ENCODE data around the gene BOD1L2.

DNA sequence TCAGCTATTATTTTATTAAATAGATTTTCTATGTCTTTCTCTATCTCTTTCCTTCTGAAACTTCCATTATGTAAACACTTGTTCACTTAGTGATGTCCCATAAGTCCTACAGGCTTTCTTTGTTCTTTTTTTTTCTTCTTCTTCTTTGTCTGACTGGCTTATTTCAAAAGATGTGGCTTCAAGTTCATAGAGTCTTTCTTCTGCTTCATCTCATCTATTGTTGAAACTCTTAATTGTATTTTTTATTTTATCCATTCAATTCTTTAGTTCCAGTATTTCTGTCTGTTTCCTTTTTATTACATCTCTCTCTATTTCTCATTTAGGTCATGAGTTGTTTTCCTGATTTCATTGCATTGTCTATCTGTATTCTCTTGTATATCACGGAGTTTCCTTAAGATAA is 38.5 kb downstream of the BOD1L2 start:
- TF ChIP-seq, protein P1, sequence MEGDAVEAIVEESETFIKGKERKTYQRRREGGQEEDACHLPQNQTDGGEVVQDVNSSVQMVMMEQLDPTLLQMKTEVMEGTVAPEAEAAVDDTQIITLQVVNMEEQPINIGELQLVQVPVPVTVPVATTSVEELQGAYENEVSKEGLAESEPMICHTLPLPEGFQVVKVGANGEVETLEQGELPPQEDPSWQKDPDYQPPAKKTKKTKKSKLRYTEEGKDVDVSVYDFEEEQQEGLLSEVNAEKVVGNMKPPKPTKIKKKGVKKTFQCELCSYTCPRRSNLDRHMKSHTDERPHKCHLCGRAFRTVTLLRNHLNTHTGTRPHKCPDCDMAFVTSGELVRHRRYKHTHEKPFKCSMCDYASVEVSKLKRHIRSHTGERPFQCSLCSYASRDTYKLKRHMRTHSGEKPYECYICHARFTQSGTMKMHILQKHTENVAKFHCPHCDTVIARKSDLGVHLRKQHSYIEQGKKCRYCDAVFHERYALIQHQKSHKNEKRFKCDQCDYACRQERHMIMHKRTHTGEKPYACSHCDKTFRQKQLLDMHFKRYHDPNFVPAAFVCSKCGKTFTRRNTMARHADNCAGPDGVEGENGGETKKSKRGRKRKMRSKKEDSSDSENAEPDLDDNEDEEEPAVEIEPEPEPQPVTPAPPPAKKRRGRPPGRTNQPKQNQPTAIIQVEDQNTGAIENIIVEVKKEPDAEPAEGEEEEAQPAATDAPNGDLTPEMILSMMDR (IDR thresholded peaks at IDR 0.05) = no peak
- no peak for TF ChIP-seq POLR2A (IDR thresholded peaks at IDR 0.05)

All from lower leg skin (tissue), 3 donors.